ENCODE measurements around the gene PTPRM.
"Not testable (repeated sequence)": the region's sequence is repeated elsewhere in the genome, so short reads cannot be mapped to it uniquely, and the experiment has no call there.

The PTPRM gene

GRCh38 chr18:8019600-8019999, 452.5 kb downstream of the PTPRM start:
- no peak for DNase-seq

DNA sequence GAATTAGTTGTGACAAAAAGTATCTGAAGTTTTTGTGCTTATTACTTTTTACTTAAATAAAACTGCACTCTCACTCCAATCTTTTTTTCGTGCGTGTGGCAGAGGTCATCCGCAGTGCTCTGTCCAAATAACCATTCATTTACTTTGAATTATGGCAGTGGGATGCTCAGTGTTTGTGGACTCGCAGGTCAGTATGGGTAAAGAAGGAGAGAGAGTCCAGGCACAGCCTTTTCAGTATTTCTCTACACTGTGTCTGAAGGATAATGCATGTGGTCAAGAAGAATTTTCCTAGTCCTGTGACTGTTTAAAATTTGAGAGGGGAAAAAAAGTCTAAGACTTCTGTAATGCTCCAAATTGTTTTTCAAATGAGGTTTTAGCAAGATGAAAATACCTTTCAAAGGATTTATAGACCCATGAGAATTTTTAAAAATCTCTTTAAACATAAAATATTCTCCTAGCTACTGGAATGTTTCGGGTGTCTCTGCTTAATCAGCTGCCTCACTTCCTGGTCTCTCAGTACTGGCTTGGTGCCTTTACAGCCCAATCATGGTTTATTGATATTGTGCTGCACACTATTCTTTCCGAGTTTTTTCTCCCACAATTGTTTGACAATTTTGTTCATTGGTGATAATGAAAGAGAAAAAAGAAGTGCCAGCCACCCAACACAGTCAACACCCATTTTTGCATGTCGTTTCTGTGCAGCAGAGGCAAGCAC, 453.2 kb downstream of the PTPRM start:
- no peak for DNase-seq

- no peak for DNase-seq
These were observed 461.9 kb downstream of the PTPRM start for GRCh38 chr18:8029061-8029460.

DNA sequence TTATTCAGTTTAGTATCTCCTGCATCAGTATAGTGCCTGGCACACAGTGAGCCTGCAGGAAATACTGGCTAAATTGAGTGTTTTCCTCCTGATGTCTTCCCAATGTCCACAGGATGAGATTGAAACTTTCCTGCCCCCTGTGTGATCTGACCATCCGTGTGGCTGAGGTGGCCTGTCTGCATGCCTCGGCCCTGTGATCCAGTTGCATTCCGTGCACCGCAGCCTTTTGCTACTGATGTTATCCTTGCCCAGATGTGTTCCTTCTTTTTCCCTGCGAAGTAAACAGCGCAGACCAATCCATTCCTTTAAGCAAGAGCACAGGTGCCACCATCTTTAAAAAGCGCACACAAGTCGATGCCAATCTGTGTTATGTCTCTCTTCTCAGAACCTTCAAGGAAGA, 462.6 kb downstream of the PTPRM start:
- no peak for DNase-seq

DNA sequence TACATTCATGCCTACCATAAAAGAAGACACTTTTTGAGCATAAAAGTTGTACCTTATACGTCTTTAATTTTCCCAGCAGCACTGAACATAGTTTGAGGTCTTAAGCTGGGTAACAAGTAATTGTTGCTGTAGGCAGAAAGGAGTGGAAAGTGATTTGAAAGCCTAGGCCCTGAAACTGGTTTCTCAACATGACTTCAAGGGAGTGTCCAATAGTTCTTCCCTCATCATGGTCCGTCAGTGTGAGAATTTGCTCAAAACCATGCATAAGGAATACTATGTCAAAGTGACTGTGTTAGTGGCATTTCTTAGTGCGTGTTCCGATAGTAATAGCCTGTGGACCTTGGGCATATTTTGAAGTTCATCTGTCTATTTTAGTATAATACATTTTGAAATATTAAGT, 463.1 kb downstream of the PTPRM start:
- DNase-seq = no peak

- DNase-seq = no peak
These were observed 464.4 kb downstream of the PTPRM start for GRCh38 chr18:8031496-8031895.

- no peak for DNase-seq
These were observed 467.6 kb downstream of the PTPRM start for GRCh38 chr18:8034674-8035073.

GRCh38 chr18:8036551-8036950, 469.4 kb downstream of the PTPRM start:
- no peak for DNase-seq

- DNase-seq = no peak
These were observed 470.2 kb downstream of the PTPRM start for GRCh38 chr18:8037296-8037695.

DNA sequence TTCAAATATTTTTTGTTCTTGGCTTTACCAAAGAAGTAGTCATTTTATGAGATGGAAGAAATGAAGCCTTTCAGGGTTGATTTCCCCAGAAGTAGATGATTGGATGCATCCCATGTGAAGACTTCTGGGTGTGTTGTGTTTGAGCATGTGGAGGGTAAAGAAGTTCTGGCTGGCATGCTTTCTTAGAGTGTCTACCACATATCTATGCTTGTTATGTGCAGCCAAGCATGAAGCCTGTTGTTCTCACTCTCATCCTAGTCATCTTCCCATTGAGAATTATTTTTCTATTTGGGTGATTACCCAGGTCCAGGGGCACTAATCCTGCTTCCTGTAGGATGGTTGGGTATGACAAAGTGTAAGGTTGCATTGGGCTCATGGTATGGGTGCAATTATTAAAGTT, 472.9 kb downstream of the PTPRM start:
- DNase-seq = no peak

DNA sequence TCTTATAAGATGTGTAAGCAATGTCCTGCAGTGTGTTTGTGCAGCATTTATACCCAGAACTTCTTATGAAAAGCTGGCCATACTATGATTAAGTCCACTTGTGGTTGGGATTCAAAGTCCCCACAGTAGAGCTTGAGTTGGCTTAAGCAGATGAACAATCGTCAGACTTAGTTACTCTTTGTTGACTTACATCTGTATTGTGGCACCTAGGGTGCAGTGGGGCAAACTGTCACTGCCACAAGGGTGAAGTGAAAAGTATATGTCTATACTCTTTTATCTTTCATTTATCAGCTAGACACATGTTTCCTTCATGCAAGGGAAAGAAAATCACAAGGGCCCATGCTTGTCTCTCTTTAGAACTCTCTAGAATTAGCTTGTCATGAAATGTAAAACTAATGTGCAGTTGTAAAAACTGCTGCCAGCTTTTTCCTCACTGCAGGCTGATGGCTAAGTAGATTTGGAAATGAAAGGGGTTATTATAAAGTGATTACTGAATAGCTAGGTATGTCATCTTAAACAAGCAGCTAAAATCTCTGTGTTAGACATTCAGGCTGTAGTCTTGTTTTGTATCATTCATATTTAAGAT, 474.5 kb downstream of the PTPRM start:
- no peak for DNase-seq

GRCh38 chr18:8044004-8044403, 476.9 kb downstream of the PTPRM start:
- no peak for DNase-seq

GRCh38 chr18:8045160-8045883, 478.2 kb downstream of the PTPRM start:
- no peak for DNase-seq

GRCh38 chr18:8045884-8046281, 478.8 kb downstream of the PTPRM start:
- DNase-seq = peak in 1 of 2 donors; percentile 23

GRCh38 chr18:8046441-8046840, 479.3 kb downstream of the PTPRM start:
- no peak for DNase-seq

- DNase-seq = no peak
These were observed 482.0 kb downstream of the PTPRM start for GRCh38 chr18:8049147-8049546.

DNA sequence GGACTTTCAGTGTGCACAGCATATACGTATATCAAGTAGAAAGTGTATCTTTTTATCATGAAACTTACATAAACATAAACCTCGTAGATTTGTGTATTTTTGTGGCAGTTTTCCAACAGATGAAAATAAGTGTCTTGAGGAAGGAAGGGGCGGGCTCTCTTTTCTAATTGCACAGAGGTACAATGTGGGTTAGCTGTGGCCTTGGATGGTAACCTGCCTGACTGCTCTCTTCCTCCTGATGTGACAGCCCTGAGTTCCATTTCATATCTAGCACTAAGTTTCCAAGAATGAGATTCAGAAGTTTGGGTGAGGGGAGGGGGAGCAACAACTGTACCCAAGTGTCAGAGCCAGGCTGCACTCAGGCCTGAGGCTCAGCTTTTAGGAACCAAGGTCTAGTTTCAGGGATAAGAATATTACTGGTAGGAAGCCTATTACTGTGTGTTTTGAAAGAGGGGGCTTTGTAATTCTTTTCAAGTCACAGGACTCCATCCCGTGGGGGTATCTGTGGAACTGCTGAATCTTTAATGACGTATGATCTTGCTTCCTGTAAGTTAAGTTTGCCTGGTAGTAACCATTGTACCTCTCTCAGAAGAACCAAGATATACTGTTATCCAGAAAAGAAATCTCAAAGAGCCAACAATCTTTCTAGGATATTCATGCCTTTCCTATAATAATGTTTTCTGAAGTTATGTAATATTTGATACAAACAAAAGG, 483.7 kb downstream of the PTPRM start:
- DNase-seq = peak in 1 of 2 donors; percentile 8

GRCh38 chr18:8051453-8051852, 484.3 kb downstream of the PTPRM start:
- no peak for DNase-seq

- DNase-seq = peak in 1 of 2 donors; percentile 43
These were observed 485.2 kb downstream of the PTPRM start for GRCh38 chr18:8052237-8052701.

GRCh38 chr18:8056723-8057122, 489.6 kb downstream of the PTPRM start:
- no peak for DNase-seq

DNA sequence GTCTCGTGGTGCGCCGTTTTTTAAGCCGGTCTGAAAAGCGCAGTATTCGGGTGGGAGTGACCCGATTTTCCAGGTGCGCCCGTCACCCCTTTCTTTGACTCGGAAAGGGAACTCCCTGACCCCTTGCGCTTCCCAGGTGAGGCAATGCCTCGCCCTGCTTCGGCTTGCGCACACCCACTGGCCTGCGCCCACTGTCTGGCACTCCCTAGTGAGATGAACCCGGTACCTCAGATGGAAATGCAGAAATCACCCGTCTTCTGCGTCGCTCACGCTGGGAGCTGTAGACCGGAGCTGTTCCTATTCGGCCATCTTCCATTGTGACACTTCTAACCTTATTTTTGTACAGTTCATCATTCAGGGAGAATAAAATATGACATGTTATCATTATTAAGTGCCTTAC, 496.0 kb downstream of the PTPRM start:
- DNase-seq = not testable (repeated sequence)

DNA sequence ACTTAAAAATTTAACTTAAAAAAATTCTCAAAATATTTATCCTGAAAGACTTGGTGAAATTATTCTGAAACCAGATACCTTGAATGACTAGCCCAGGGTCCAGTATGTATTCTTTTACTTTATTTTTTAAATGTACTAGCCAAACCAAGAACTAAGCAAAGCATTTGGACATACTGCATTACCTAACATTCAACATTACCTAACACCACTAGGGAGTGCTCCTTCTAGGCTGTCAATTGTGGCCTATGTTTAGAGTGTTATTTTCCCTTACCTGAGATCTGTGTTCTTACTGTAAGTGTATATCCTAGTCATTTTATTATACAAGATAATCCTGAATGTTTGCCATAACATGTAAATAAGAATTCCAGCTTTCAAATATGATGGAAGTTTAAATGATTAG, 496.6 kb downstream of the PTPRM start:
- no peak for DNase-seq

DNA sequence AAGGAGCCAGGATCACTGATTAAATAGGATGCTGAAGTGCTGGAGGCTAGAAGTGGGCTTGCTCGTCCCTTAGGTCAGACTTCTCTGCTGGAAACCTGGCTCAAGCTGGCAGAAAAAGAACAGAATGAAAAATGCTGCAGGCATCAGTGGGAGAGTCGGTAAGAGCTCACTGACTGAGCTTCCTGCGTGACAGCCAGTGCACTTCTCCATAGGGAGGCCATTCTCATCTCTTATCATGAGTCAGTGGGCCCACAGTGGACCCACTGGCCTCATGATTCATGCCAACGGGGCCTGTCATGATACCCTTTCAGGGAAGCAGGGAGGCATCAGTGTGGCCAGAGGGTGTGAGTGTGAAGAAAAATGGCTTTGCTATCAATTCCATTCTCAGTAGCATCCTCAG, 498.2 kb downstream of the PTPRM start:
- DNase-seq = no peak
